Tibial nerve (tissue), 4 donors: ENCODE results near the gene DAP.

Source experiments
- EP300 ChIP-seq, 2 donors: sonication (generic); formaldehyde crosslinking; IDR thresholded peaks; one replicate each; pipeline ENCODE4 v1.6.1; 2017; ENCODE audit warnings: antibody characterized with exemption in 2 of 2, mild to moderate bottlenecking in 1 of 2
- POLR2A ChIP-seq, 2 donors: fragments of 450-650 bp; IDR thresholded peaks; one replicate each; pipeline ENCODE4 v1.6.1; 2017; ENCODE audit warnings: antibody characterized with exemption in 2 of 2, mild to moderate bottlenecking in 2 of 2, moderate library complexity in 2 of 2
- TF ChIP-seq, protein P1 (sequence below), 5 experiments: fragments of 200-600 bp in 3 of 5; fragments of 450-650 bp in 2 of 5; sonication (generic) in 3 of 5; IDR thresholded peaks; one replicate each; pipeline ENCODE4 v1.5.1; 2016 to 2019; ENCODE audit warnings: antibody characterized with exemption in 5 of 5, mild to moderate bottlenecking in 3 of 5, moderate library complexity in 2 of 5

- TF ChIP-seq, protein P1, sequence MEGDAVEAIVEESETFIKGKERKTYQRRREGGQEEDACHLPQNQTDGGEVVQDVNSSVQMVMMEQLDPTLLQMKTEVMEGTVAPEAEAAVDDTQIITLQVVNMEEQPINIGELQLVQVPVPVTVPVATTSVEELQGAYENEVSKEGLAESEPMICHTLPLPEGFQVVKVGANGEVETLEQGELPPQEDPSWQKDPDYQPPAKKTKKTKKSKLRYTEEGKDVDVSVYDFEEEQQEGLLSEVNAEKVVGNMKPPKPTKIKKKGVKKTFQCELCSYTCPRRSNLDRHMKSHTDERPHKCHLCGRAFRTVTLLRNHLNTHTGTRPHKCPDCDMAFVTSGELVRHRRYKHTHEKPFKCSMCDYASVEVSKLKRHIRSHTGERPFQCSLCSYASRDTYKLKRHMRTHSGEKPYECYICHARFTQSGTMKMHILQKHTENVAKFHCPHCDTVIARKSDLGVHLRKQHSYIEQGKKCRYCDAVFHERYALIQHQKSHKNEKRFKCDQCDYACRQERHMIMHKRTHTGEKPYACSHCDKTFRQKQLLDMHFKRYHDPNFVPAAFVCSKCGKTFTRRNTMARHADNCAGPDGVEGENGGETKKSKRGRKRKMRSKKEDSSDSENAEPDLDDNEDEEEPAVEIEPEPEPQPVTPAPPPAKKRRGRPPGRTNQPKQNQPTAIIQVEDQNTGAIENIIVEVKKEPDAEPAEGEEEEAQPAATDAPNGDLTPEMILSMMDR (IDR thresholded peaks at IDR 0.05), result no peak
- TF ChIP-seq POLR2A (IDR thresholded peaks at IDR 0.05), result no peak
- TF ChIP-seq EP300 (IDR thresholded peaks at IDR 0.05), result no peak
These were observed 51.6 kb downstream of the DAP start for GRCh38 chr5:10709409-10709808.
